Measurements from ENCODE around the gene MATN3. TPM values are rescaled to one million over a fixed set of nuclear protein-coding genes. Genes with fewer than 3 reads are reported as not detected.

The MATN3 gene
- total RNA-seq, 1 donor from 2014 or later = 8.9 TPM

GRCh38 chr2:20044778-20045177 lies 32.3 kb upstream of the MATN3 start:
- no peak for DNase-seq (ENCODE audit: low spot score)
- Mint-ChIP-seq H3K27me3 (ENCODE audit: unreplicated experiment) (no peaks in the 10 kb centered on the region), H3K36me3 (ENCODE audit: low read depth, unreplicated experiment) (peaks cover 8% of the 10 kb centered on the region), H3K9me3 (ENCODE audit: unreplicated experiment) (no peaks in the 10 kb centered on the region), H3K4me1 (ENCODE audit: unreplicated experiment) (peaks cover 53% of the 10 kb centered on the region), H3K4me3 (ENCODE audit: unreplicated experiment) (peak overlapping the region; percentile 62), H3K27ac (ENCODE audit: unreplicated experiment) (peak overlapping the region; percentile 88)
- TF ChIP-seq CTCF (IDR thresholded peaks at IDR 0.05; ENCODE audit: unreplicated experiment) = no peak

- Mint-ChIP-seq H3K4me1 (ENCODE audit: unreplicated experiment) (peaks cover 37% of the 10 kb centered on the region), H3K4me3 (ENCODE audit: unreplicated experiment) (peak overlapping the region; percentile 47), H3K9me3 (ENCODE audit: unreplicated experiment) (no peaks in the 10 kb centered on the region), H3K27me3 (ENCODE audit: unreplicated experiment) (no peaks in the 10 kb centered on the region), H3K36me3 (ENCODE audit: low read depth, unreplicated experiment) (peaks cover 12% of the 10 kb centered on the region), H3K27ac (ENCODE audit: unreplicated experiment) (peak overlapping the region; percentile 64)
- DNase-seq (ENCODE audit: low spot score) = no peak
- no peak for TF ChIP-seq CTCF (IDR thresholded peaks at IDR 0.05; ENCODE audit: unreplicated experiment)
These were observed 30.1 kb upstream of the MATN3 start for GRCh38 chr2:20042531-20042930.

GRCh38 chr2:20040489-20041172 lies 28.2 kb upstream of the MATN3 start:
- H3K4me3 Mint-ChIP-seq (ENCODE audit: unreplicated experiment) = no peak overlapping the region
- TF ChIP-seq CTCF (IDR thresholded peaks at IDR 0.05; ENCODE audit: unreplicated experiment) = no peak
- no peaks in the 10 kb centered on the region for H3K27me3 Mint-ChIP-seq (ENCODE audit: unreplicated experiment)
- peaks cover 44% of the 10 kb centered on the region for H3K4me1 Mint-ChIP-seq (ENCODE audit: unreplicated experiment)
- no peak overlapping the region for H3K27ac Mint-ChIP-seq (ENCODE audit: unreplicated experiment)
- DNase-seq (ENCODE audit: low spot score) = no peak
- peaks cover 27% of the 10 kb centered on the region for H3K36me3 Mint-ChIP-seq (ENCODE audit: low read depth, unreplicated experiment)
- H3K9me3 Mint-ChIP-seq (ENCODE audit: unreplicated experiment) = no peaks in the 10 kb centered on the region

- DNase-seq (ENCODE audit: low spot score) = no peak
- TF ChIP-seq CTCF (IDR thresholded peaks at IDR 0.05; ENCODE audit: unreplicated experiment) = no peak
- Mint-ChIP-seq H3K36me3 (ENCODE audit: low read depth, unreplicated experiment) (peaks cover 43% of the 10 kb centered on the region), H3K27me3 (ENCODE audit: unreplicated experiment) (no peaks in the 10 kb centered on the region), H3K27ac (ENCODE audit: unreplicated experiment) (no peak overlapping the region), H3K9me3 (ENCODE audit: unreplicated experiment) (no peaks in the 10 kb centered on the region), H3K4me3 (ENCODE audit: unreplicated experiment) (no peak overlapping the region), H3K4me1 (ENCODE audit: unreplicated experiment) (peaks cover 28% of the 10 kb centered on the region)
These were observed 25.2 kb upstream of the MATN3 start for GRCh38 chr2:20037660-20038059.

GRCh38 chr2:20035955-20036666 lies 23.6 kb upstream of the MATN3 start:
- Mint-ChIP-seq H3K27ac (ENCODE audit: unreplicated experiment) (peak overlapping the region; percentile 87), H3K9me3 (ENCODE audit: unreplicated experiment) (no peaks in the 10 kb centered on the region), H3K27me3 (ENCODE audit: unreplicated experiment) (no peaks in the 10 kb centered on the region), H3K4me1 (ENCODE audit: unreplicated experiment) (peaks cover 17% of the 10 kb centered on the region), H3K4me3 (ENCODE audit: unreplicated experiment) (peak overlapping the region; percentile 24), H3K36me3 (ENCODE audit: low read depth, unreplicated experiment) (peaks cover 56% of the 10 kb centered on the region)
- DNase-seq (ENCODE audit: low spot score) = no peak
- TF ChIP-seq CTCF (IDR thresholded peaks at IDR 0.05; ENCODE audit: unreplicated experiment) = no peak
